ENCODE measurements around the gene ZNF502.

ZNF502 gene

GRCh38 chr3:44712455-44713075 is at the start of gene ZNF502:
TSS of gene ZNF502 (plus strand) at chr3:44712660. CDS start at chr3:44720262, 7,602 bp downstream.
- TF ChIP-seq, protein P1, sequence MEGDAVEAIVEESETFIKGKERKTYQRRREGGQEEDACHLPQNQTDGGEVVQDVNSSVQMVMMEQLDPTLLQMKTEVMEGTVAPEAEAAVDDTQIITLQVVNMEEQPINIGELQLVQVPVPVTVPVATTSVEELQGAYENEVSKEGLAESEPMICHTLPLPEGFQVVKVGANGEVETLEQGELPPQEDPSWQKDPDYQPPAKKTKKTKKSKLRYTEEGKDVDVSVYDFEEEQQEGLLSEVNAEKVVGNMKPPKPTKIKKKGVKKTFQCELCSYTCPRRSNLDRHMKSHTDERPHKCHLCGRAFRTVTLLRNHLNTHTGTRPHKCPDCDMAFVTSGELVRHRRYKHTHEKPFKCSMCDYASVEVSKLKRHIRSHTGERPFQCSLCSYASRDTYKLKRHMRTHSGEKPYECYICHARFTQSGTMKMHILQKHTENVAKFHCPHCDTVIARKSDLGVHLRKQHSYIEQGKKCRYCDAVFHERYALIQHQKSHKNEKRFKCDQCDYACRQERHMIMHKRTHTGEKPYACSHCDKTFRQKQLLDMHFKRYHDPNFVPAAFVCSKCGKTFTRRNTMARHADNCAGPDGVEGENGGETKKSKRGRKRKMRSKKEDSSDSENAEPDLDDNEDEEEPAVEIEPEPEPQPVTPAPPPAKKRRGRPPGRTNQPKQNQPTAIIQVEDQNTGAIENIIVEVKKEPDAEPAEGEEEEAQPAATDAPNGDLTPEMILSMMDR (IDR thresholded peaks at IDR 0.05) = peak; percentile 25; the same call in 1 of the 2 replicates

GRCh38 chr3:44665173-44665572 is 47.3 kb upstream of the ZNF502 start:
- TF ChIP-seq, protein P1 (IDR thresholded peaks at IDR 0.05) = no peak

GRCh38 chr3:44666346-44666745 is 46.1 kb upstream of the ZNF502 start:
- TF ChIP-seq, protein P1 (IDR thresholded peaks at IDR 0.05) = no peak

GRCh38 chr3:44669760-44670159 is 42.7 kb upstream of the ZNF502 start:
- TF ChIP-seq, protein P1 (IDR thresholded peaks at IDR 0.05) = no peak

GRCh38 chr3:44674211-44674610 is 38.2 kb upstream of the ZNF502 start:
- TF ChIP-seq, protein P1 (IDR thresholded peaks at IDR 0.05) = no peak

- TF ChIP-seq, protein P1 (IDR thresholded peaks at IDR 0.05) = no peak
These were observed 33.9 kb upstream of the ZNF502 start for GRCh38 chr3:44678480-44679116.

GRCh38 chr3:44680921-44681455 is 31.5 kb upstream of the ZNF502 start:
- TF ChIP-seq, protein P1 (IDR thresholded peaks at IDR 0.05) = no peak
